ENCODE results near the gene GAA.

Gene GAA

DNA sequence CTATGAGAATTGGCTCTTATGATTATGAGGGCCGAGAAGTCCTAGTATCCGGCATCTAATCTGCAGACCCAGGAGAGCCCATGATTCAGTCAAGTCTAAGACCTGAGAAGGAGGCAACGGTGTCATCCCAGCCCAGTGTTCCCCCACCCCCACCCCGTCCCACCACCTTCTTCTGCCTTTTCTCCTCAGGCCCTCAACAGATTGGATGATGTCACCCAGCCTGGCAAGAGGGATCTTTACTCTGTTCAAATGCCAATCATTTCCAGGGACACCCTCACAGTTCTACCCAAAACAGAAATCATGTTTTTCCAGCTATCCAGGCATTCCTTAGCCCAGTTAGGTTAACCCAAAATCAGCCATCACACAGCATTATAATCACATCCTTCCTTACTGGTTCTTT, 10.0 kb upstream of the GAA start:
- TF ChIP-seq POLR2A (IDR thresholded peaks at IDR 0.05; ENCODE audit: low read depth, low read length): no peak
- DNase-seq (ENCODE audit: insufficient read length, low spot score): no peak
- FAIRE-seq: no peak

DNA sequence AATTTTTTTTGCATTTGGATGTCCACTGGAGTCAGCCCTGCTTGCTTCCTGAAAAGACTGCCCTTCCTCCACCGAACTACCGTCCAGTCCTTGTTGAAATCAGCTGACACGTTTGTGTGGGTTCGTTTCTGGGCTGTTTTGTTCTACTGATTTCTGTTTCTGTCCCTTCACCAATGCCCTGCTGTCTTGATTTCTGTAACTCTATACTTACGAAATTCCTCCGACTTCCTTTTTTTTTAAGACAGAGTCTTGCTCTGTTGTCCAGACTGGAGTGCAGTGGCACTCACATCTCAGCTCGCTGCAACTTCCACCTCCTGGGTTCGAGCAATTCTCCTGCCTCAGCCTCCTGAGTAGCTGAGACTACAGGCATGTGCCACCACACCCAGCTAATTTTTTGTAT, 8.4 kb upstream of the GAA start:
- FAIRE-seq (no peak), DNase-seq (ENCODE audit: insufficient read length, low spot score) (no peak)
- TF ChIP-seq POLR2A (IDR thresholded peaks at IDR 0.05; ENCODE audit: low read depth, low read length): no peak

DNA sequence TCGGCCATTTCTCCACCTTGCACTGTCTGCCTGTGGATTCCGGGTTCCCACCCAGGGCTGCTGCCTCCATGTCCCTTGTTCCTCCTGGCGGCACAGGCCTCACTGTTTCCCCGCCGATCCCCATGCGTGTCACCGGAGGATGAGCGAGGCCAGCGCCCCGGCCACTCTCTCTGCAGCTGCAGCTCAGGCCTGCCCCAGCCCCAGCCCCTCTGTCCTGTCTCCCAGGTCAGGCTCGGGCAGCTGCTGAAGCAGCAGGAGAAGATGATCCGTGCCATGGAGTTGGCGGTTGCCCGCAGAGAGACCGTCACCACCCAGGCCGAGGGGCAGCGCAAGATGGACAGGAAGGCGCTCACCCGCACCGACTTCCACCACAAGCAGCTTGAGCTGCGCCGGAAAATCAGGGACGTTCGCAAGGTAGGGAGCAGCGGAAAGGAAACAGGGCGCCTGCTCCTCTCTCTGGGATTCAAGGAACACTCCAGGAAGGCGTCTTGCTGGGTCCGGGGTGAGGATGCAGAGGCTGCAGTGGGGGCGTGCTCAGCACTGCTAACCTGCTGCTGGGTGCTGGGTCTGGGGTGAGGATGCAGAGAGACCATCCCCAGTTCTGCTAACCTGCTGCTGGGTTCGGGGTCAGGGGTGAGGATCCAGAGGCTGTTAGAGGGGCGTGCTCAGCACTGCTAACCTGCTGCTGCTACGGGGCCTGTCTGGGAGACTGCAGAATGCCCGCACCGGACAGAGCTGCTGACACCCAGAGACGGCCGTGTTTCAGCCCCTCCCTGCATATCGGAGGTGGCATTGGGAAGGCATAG, 6.1 kb upstream of the GAA start:
- FAIRE-seq: no peak
- DNase-seq (ENCODE audit: insufficient read length, low spot score): no peak
- TF ChIP-seq POLR2A (IDR thresholded peaks at IDR 0.05; ENCODE audit: low read depth, low read length): no peak

DNA sequence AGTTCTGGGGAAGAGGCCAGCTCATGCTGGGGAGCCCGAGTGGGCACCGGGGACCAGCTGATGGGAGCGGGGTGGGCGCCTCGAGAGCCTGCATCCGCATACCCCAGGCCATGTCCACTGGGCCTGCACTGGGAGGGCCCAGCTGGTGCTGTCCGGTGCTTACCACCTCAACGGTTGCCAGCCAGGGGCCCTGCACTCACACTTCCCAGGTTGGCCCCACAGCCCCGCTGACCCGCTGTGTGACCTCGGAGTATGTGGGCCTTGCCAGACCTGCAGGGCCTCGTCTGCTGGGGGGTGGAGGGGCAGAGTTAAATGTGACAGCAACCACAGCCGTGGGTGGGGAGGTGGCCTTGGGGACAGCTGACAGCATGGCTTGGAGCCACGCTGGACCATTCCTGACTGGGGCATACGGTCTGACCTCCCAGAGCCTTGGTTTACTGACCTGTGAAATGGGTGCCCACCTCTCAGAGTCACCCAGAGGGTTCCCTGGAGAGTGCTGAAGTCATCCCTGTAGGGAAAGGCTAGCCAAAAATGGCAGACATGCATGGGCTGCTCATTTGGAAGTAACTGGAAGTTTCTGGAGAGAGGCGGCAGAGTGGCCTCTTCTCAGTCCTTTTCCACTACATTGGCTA, 5.4 kb upstream of the GAA start:
- DNase-seq (ENCODE audit: insufficient read length, low spot score) (no peak), FAIRE-seq (no peak)
- no peak for TF ChIP-seq POLR2A (IDR thresholded peaks at IDR 0.05; ENCODE audit: low read depth, low read length)

DNA sequence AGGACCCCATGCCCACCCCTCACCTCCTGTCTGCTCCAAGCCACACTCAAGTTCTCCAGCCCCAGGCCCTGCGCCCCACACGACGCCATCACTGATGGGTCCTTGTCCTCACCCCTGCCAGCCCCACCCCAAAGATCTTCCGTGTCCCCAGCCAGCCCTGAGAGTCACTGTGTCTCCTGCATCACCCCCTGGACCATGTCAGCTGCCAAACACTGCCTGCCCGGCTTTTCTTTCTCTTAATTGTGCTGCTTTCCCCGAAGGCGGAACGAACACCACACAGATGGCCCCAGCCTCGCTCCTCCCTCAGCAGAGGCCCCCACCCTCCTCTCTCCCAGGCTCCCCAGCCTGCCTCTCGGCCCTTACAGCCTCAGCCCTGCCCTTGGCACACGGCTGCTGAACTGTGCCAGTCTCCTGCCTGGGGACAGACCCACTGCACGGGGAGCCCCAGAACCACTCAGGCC, 4.8 kb upstream of the GAA start:
- no peak for DNase-seq (ENCODE audit: insufficient read length, low spot score)
- FAIRE-seq: no peak
- no peak for TF ChIP-seq POLR2A (IDR thresholded peaks at IDR 0.05; ENCODE audit: low read depth, low read length)

DNA sequence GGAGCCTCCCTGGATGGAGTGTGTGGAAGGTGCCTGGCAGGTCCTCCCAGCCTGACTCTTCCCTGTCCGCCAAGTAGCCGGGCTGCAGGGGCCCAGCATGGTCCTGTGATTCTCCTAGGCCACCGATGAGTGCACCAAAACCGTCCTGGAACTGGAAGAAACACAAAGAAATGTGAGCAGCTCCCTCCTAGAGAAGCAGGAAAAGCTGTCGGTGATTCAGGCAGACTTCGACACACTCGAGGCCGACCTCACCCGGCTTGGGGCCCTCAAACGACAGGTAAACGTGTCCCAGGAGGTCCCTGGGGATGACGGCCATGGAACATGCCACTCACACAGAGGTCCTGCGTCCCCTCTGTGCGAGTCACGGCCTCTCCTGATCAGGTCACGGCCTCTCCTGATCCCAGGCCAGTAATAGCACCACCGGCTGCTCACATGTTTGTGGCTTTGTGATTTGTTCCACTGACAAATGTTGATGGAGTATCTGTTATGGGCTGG, 4.2 kb upstream of the GAA start:
- DNase-seq (ENCODE audit: insufficient read length, low spot score) (no peak), FAIRE-seq (no peak)
- TF ChIP-seq POLR2A (IDR thresholded peaks at IDR 0.05; ENCODE audit: low read depth, low read length): no peak

DNA sequence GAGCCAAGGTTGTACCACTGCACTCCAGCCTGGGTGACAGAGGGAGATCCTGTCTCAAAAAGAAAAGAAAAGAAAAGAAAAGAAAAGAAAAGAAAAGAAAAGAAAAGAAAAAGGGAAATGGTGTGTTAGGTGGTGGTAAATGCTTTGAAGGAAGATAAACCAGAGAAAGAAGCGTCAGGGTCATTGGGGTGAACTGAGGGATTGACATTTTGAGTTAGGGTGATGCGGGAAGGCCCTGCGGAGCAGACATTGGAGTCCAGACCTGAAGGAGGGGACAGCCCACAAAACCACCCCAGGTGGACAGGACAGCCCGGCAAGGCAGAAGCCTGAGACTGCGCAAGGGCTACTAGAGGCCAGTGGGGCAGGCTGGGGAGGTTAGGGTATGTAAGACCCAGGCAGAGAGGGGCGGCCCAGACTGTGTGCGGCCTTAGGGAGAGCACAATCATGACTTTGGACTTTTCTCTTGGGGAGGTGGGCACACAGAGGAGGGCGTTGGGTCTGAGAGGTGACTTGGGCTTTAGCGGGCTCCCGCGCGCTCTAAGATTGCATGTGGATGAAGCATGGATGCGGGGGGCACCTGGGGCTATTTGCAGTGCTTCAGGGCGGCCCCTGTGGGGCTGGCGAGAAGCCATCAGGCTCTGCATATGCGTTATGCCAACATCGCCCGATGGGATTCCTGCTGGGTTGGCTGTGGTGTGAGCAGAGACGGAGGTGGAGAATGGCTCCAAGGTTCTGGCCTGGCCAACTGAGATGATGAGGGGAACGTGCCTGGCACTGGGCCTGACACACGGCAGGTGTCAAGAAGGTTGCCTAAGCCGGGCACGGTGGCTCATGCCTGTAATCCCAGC, 3.3 kb upstream of the GAA start:
- no peak for FAIRE-seq
- no peak for TF ChIP-seq POLR2A (IDR thresholded peaks at IDR 0.05; ENCODE audit: low read depth, low read length)

DNA sequence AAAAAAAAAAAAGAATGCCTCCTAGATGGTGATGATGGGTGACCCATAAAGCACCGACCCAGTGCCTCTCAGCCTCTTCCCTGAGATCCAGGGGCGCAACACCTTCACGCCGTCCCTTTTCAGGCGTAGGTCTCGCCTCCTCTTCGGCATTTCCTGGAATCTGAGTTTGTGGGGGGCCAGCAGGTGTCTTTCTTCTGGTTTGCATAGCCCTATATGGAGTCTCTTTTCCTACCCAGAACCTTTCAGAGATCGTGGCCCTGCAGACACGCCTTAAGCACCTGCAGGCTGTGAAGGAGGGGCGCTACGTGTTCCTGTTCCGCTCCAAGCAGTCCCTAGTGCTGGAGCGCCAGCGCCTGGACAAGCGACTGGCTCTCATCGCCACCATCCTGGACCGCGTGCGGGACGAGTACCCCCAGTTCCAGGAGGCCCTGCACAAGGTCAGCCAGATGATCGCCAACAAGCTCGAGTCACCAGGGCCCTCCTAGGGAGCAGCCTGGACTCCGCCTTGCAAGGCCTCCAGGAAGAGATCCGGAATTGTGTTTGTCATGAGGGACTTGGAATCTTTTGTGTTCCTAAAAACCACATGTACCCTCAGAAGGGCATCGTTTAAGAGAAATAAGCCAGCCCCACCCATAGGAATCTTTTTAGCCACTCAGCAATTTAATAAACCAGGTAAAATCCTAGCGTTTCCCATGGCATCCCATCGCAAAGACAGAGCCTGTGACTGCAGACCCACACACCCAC, 1.9 kb upstream of the GAA start:
- DNase-seq (ENCODE audit: insufficient read length, low spot score) (no peak), FAIRE-seq (no peak)
- no peak for TF ChIP-seq POLR2A (IDR thresholded peaks at IDR 0.05; ENCODE audit: low read depth, low read length)

More for the DNA sequence above, 3.3 kb upstream of the GAA start:
- DNase-seq (ENCODE audit: insufficient read length, low spot score): no peak

DNA sequence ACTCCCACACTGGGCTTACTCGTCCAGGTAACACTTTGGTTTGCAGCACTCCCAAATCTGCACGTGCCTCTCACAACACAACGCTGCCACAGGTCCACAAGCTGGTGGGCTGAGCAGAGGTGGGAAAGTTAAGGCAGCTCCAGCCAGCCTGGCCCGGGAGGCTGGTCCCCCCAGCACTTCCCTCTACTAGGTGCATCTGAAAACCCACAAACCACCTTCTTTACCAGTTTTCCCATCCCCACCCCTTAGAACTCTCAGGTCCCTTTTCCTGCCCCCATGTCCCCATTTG, 1.4 kb upstream of the GAA start:
- no peak for TF ChIP-seq POLR2A (IDR thresholded peaks at IDR 0.05; ENCODE audit: low read depth, low read length)
- no peak for FAIRE-seq
- DNase-seq (ENCODE audit: insufficient read length, low spot score): no peak

DNA sequence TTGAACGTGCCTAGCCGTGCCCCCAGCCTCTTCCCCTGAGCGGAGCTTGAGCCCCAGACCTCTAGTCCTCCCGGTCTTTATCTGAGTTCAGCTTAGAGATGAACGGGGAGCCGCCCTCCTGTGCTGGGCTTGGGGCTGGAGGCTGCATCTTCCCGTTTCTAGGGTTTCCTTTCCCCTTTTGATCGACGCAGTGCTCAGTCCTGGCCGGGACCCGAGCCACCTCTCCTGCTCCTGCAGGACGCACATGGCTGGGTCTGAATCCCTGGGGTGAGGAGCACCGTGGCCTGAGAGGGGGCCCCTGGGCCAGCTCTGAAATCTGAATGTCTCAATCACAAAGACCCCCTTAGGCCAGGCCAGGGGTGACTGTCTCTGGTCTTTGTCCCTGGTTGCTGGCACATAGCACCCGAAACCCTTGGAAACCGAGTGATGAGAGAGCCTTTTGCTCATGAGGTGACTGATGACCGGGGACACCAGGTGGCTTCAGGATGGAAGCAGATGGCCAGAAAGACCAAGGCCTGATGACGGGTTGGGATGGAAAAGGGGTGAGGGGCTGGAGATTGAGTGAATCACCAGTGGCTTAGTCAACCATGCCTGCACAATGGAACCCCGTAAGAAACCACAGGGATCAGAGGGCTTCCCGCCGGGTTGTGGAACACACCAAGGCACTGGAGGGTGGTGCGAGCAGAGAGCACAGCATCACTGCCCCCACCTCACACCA, 724 bp downstream of the GAA start:
- DNase-seq (ENCODE audit: insufficient read length, low spot score): no peak

DNA sequence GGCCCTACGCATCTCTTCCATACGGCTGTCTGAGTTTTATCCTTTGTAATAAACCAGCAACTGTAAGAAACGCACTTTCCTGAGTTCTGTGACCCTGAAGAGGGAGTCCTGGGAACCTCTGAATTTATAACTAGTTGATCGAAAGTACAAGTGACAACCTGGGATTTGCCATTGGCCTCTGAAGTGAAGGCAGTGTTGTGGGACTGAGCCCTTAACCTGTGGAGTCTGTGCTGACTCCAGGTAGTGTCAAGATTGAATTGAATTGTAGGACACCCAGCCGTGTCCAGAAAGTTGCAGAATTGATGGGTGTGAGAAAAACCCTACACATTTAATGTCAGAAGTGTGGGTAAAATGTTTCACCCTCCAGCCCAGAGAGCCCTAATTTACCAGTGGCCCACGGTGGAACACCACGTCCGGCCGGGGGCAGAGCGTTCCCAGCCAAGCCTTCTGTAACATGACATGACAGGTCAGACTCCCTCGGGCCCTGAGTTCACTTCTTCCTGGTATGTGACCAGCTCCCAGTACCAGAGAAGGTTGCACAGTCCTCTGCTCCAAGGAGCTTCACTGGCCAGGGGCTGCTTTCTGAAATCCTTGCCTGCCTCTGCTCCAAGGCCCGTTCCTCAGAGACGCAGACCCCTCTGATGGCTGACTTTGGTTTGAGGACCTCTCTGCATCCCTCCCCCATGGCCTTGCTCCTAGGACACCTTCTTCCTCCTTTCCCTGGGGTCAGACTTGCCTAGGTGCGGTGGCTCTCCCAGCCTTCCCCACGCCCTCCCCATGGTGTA, 1.5 kb downstream of the GAA start:
- FAIRE-seq (no peak), DNase-seq (ENCODE audit: insufficient read length, low spot score) (no peak)
- TF ChIP-seq POLR2A (IDR thresholded peaks at IDR 0.05; ENCODE audit: low read depth, low read length): no peak

More for the DNA sequence above, 724 bp downstream of the GAA start:
- no peak for TF ChIP-seq POLR2A (IDR thresholded peaks at IDR 0.05; ENCODE audit: low read depth, low read length)
- no peak for FAIRE-seq

DNA sequence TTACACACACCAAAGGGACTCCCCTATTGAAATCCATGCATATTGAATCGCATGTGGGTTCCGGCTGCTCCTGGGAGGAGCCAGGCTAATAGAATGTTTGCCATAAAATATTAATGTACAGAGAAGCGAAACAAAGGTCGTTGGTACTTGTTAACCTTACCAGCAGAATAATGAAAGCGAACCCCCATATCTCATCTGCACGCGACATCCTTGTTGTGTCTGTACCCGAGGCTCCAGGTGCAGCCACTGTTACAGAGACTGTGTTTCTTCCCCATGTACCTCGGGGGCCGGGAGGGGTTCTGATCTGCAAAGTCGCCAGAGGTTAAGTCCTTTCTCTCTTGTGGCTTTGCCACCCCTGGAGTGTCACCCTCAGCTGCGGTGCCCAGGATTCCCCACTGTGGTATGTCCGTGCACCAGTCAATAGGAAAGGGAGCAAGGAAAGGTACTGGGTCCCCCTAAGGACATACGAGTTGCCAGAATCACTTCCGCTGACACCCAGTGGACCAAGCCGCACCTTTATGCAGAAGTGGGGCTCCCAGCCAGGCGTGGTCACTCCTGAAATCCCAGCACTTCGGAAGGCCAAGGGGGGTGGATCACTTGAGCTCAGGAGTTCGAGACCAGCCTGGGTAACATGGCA, 2.2 kb downstream of the GAA start:
- no peak for TF ChIP-seq POLR2A (IDR thresholded peaks at IDR 0.05; ENCODE audit: low read depth, low read length)
- DNase-seq (ENCODE audit: insufficient read length, low spot score) (no peak), FAIRE-seq (no peak)
